GM21367 (cell line): Measurements from ENCODE around the gene MAF.

Experiments used
- ATAC-seq: cut with Tn5 transposase; IDR thresholded peaks from one replicate; pipeline ENCODE4 v1.9.1; 2021; ENCODE audit not compliant: unreplicated experiment

The MAF gene

GRCh38 chr16:79550373-79550772 lies 50.2 kb downstream of the MAF start:
- no peak for ATAC-seq

GRCh38 chr16:79547085-79547484 lies 53.5 kb downstream of the MAF start:
- ATAC-seq, result no peak
